ENCODE measurements around the gene RINL.
"Not testable (repeated sequence)": the region's sequence is repeated elsewhere in the genome, so short reads cannot be mapped to it uniquely, and the experiment has no call there.

RINL gene

DNA sequence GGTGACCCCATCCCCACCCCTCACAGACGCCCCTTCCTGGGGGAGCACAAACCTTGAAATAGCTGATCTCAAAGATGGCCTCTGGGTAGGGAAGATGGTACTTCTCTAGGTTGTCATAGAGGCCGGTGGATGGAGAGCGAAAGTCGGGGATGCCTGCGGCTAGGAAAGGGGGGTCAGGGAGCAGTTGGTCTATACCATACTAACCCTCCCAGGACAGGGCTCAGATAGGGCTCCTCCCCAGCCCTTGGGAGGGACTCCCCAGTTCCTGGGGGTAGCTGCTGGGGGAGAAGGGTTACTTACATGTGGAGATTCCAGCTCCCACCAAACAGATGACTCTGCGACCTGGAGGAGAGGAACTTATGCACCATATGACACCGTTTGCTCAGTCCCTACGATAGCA, 11.7 kb upstream of the RINL start:
- H3K27ac ChIP-seq (ENCODE audit: low read depth, low read length): no peak overlapping the region
- H3K4me1 ChIP-seq (ENCODE audit: control insufficient read depth, insufficient read depth, low read length): no peaks in the 10 kb centered on the region
- no peak overlapping the region for H3K9ac ChIP-seq (ENCODE audit: low read depth, low read length)
- no peaks in the 10 kb centered on the region for H3K9me3 ChIP-seq (ENCODE audit: control insufficient read depth, insufficient read depth, low read length)
- no peak overlapping the region for H3K4me3 ChIP-seq (ENCODE audit: low read depth, low read length)
- no peaks in the 10 kb centered on the region for H3K36me3 ChIP-seq (ENCODE audit: control insufficient read depth, insufficient read depth, low read length)
- no peaks in the 10 kb centered on the region for H3K27me3 ChIP-seq (ENCODE audit: control insufficient read depth, insufficient read depth, low read length)

DNA sequence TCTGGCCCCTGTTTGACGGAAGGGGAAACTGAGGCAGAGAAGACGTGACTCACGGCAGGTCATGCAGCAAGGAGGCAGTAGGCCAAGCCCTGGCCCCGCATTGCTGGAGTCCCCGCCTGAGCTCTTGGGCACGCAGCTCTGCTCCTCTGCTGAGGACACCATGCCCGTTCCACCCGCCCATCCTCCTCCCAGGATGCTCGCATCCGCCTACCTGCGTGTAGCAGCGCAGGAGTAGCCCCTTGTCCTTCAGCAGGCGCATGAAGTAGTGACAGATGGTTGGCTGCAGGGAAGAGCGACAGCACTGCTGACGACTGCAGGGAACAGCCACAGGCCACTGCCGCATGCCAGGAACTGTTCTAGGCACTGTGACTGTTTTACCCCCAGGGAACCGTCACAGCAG, 10.8 kb upstream of the RINL start:
- Histone ChIP-seq H3K4me1 (ENCODE audit: control insufficient read depth, insufficient read depth, low read length) (no peaks in the 10 kb centered on the region), H3K27ac (ENCODE audit: low read depth, low read length) (no peak overlapping the region), H3K4me3 (ENCODE audit: low read depth, low read length) (no peak overlapping the region), H3K9ac (ENCODE audit: low read depth, low read length) (no peak overlapping the region), H3K27me3 (ENCODE audit: control insufficient read depth, insufficient read depth, low read length) (no peaks in the 10 kb centered on the region), H3K9me3 (ENCODE audit: control insufficient read depth, insufficient read depth, low read length) (no peaks in the 10 kb centered on the region), H3K36me3 (ENCODE audit: control insufficient read depth, insufficient read depth, low read length) (no peaks in the 10 kb centered on the region)

DNA sequence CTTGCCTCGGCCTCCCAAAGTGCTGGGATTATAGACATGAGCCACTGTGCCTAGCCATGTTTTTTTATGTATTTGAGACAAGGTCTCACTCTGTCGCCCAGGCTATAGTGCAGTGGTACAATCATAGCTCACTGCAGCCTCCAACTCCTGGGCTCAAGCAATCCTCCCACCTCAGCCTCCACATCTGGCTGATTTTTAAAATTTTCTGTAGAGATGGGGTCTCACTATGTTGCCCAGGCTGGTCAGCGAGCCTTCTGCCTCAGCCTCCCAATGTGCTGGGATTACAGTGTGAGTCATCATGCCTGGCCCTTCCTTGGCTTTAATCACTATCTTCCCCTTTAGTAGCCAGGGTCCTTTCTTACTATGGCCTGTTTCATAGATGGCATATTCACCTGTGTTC, 6.6 kb upstream of the RINL start:
- not testable (repeated sequence) for H3K9ac ChIP-seq (ENCODE audit: low read depth, low read length); H3K27ac ChIP-seq (ENCODE audit: low read depth, low read length); H3K4me1 ChIP-seq (ENCODE audit: control insufficient read depth, insufficient read depth, low read length); H3K9me3 ChIP-seq (ENCODE audit: control insufficient read depth, insufficient read depth, low read length); H3K27me3 ChIP-seq (ENCODE audit: control insufficient read depth, insufficient read depth, low read length); H3K4me3 ChIP-seq (ENCODE audit: low read depth, low read length); H3K36me3 ChIP-seq (ENCODE audit: control insufficient read depth, insufficient read depth, low read length)

DNA sequence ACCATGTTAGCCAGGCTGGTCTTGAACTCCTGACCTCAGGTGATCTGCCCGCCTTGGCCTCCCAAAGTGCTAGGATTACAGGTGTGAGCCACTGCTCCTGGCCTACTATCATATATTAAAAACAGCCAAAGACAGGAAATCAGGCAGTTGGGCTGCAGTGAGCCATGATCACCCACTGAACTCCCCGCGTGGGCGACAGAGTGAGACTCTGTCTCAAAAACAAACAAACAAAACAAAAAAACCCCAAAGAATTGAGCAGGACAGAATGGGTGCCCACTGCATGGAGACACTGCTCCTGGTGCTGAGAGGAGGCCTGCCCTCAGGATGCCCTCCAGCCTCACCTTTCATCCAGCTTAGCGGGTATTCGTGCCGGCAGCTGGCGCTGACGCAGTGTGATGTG, 5.2 kb upstream of the RINL start:
- Histone ChIP-seq H3K9ac (ENCODE audit: low read depth, low read length) (no peak overlapping the region), H3K9me3 (ENCODE audit: control insufficient read depth, insufficient read depth, low read length) (no peaks in the 10 kb centered on the region), H3K27me3 (ENCODE audit: control insufficient read depth, insufficient read depth, low read length) (no peaks in the 10 kb centered on the region), H3K36me3 (ENCODE audit: control insufficient read depth, insufficient read depth, low read length) (no peaks in the 10 kb centered on the region), H3K4me1 (ENCODE audit: control insufficient read depth, insufficient read depth, low read length) (no peaks in the 10 kb centered on the region), H3K27ac (ENCODE audit: low read depth, low read length) (no peak overlapping the region), H3K4me3 (ENCODE audit: low read depth, low read length) (no peak overlapping the region)

- peaks cover 5% of the 10 kb centered on the region; the same call in 1 of the 2 replicates for H3K4me1 ChIP-seq (ENCODE audit: control insufficient read depth, insufficient read depth, low read length)
- H3K36me3 ChIP-seq (ENCODE audit: control insufficient read depth, insufficient read depth, low read length): no peaks in the 10 kb centered on the region
- no peaks in the 10 kb centered on the region for H3K27me3 ChIP-seq (ENCODE audit: control insufficient read depth, insufficient read depth, low read length)
- no peak overlapping the region for H3K4me3 ChIP-seq (ENCODE audit: low read depth, low read length)
- H3K9me3 ChIP-seq (ENCODE audit: control insufficient read depth, insufficient read depth, low read length): no peaks in the 10 kb centered on the region
- H3K9ac ChIP-seq (ENCODE audit: low read depth, low read length): no peak overlapping the region
- H3K27ac ChIP-seq (ENCODE audit: low read depth, low read length): no peak overlapping the region
Observed at GRCh38 chr19:38880882-38881609, 3.0 kb upstream of the RINL start.

DNA sequence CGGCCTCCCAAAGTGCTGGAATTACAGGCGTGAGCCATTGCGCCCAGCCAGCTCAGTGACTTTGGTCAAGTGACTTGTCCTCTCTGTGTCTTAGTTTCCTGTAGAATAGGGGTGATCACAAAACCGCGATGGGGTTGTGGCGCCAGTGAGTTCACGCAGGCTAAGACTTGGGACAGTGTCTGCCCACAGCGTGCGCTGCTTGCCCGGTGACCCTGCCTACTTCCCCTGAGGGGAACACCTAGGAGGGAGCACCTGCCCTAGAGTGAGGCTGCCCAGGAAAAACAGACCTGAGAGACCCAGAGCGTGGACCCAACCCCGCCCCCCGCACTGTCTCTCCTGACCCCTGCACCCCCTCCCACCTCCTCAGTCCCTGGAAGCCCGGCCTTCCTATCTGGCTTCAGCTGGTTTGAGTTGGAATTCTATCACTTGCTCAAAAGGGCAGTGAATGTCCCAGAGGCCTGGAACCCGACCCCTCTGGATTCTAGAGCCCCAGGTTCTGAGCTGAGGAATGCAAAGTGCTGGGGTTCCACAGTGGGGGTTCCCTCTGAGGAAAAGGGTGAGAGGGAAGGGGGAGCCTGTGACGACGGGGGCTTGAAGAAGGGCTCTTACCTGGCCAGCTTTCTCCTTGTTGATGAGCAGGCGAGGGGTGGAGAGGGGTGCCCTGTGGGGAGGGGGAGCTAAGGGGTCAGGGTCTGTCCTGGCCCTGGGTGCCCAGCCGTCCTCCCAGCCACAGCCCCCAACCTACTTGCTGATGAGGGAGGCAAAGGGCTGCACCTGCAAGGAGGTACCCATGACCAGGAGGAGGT, 2.2 kb upstream of the RINL start:
- peaks cover 5% of the 10 kb centered on the region; the same call in 1 of the 2 replicates for H3K4me1 ChIP-seq (ENCODE audit: control insufficient read depth, insufficient read depth, low read length)
- no peaks in the 10 kb centered on the region for H3K9me3 ChIP-seq (ENCODE audit: control insufficient read depth, insufficient read depth, low read length)
- H3K9ac ChIP-seq (ENCODE audit: low read depth, low read length): no peak overlapping the region

DNA sequence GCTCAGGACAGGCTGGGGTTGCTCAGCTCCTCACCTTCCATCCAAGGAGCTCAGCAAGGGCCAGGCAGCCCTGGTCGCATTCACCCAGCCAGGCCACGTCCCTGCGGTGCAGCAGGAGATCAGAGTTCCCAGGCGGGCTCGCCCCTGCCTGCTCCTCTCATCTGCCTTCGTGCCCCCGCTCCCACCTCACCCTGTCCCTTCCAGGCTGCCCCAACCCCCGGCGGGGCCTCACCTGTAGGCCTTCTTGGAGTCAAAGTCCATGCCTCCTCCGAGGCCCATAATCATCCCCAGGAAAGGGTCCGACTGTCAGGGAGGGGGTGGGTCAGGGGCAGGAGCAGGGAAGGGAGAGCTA, 1.3 kb upstream of the RINL start:
- no peaks in the 10 kb centered on the region for H3K27me3 ChIP-seq (ENCODE audit: control insufficient read depth, insufficient read depth, low read length)
- H3K9ac ChIP-seq (ENCODE audit: low read depth, low read length): no peak overlapping the region
- peaks cover 5% of the 10 kb centered on the region; the same call in 1 of the 2 replicates for H3K4me1 ChIP-seq (ENCODE audit: control insufficient read depth, insufficient read depth, low read length)
- H3K36me3 ChIP-seq (ENCODE audit: control insufficient read depth, insufficient read depth, low read length): no peaks in the 10 kb centered on the region
- no peak overlapping the region for H3K27ac ChIP-seq (ENCODE audit: low read depth, low read length)
- no peak overlapping the region for H3K4me3 ChIP-seq (ENCODE audit: low read depth, low read length)
- no peaks in the 10 kb centered on the region for H3K9me3 ChIP-seq (ENCODE audit: control insufficient read depth, insufficient read depth, low read length)

More for the DNA sequence above, 2.2 kb upstream of the RINL start:
- Histone ChIP-seq H3K4me3 (ENCODE audit: low read depth, low read length) (no peak overlapping the region), H3K36me3 (ENCODE audit: control insufficient read depth, insufficient read depth, low read length) (no peaks in the 10 kb centered on the region), H3K27me3 (ENCODE audit: control insufficient read depth, insufficient read depth, low read length) (no peaks in the 10 kb centered on the region), H3K27ac (ENCODE audit: low read depth, low read length) (no peak overlapping the region)

DNA sequence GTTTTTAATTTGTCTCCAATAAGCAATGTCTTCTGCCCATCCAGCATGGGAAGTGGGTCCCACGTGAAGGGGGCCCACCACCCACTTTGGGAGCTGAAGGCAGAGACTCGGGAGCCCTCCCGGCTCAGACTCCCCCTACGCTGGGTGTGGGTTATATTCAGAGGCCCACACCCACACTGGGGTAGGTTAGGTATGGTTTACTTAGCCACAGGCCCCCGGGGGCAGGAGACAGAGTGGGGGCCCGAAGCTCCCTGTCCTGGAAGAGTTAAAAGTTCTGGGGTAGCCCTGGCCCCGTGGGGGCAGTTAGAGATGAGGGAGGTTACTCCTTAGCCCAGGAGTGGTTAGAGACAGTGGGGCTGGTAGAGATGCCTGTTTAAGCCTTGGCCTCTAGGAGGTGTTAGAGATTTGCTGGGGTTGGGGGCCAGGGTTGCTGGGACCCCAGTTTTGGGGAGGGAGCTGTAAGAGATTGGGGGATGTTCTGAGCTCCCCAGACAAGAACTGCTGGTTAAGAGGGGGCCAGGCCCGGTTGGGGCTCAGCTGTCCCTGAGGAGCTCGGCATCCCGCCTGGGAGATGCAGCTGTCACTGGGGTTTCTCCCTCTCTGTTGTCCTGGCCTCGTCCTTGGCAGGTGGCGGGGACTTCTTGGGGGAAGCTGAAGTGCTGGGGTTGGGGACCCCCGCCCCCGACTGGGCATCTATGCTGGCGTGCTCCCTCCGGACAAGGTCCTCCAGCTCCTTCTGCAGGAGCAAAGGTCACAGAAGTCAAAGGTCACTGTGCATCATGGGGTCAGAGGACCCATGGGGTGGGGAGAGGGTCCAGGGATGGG, 712 bp upstream of the RINL start:
- Histone ChIP-seq H3K4me1 (ENCODE audit: control insufficient read depth, insufficient read depth, low read length) (peaks cover 5% of the 10 kb centered on the region; the same call in 1 of the 2 replicates), H3K4me3 (ENCODE audit: low read depth, low read length) (no peak overlapping the region), H3K27ac (ENCODE audit: low read depth, low read length) (no peak overlapping the region), H3K27me3 (ENCODE audit: control insufficient read depth, insufficient read depth, low read length) (no peaks in the 10 kb centered on the region), H3K36me3 (ENCODE audit: control insufficient read depth, insufficient read depth, low read length) (no peaks in the 10 kb centered on the region), H3K9me3 (ENCODE audit: control insufficient read depth, insufficient read depth, low read length) (no peaks in the 10 kb centered on the region), H3K9ac (ENCODE audit: low read depth, low read length) (no peak overlapping the region)

- no peaks in the 10 kb centered on the region for H3K36me3 ChIP-seq (ENCODE audit: control insufficient read depth, insufficient read depth, low read length)
- H3K4me1 ChIP-seq (ENCODE audit: control insufficient read depth, insufficient read depth, low read length): peaks cover 5% of the 10 kb centered on the region; the same call in 1 of the 2 replicates
- no peak overlapping the region for H3K4me3 ChIP-seq (ENCODE audit: low read depth, low read length)
- H3K9ac ChIP-seq (ENCODE audit: low read depth, low read length): no peak overlapping the region
- no peak overlapping the region for H3K27ac ChIP-seq (ENCODE audit: low read depth, low read length)
- H3K27me3 ChIP-seq (ENCODE audit: control insufficient read depth, insufficient read depth, low read length): no peaks in the 10 kb centered on the region
- H3K9me3 ChIP-seq (ENCODE audit: control insufficient read depth, insufficient read depth, low read length): no peaks in the 10 kb centered on the region
Observed at GRCh38 chr19:38875656-38876395, 2.2 kb downstream of the RINL start.

GRCh38 chr19:38873400-38873799, 4.7 kb downstream of the RINL start:
- H3K27ac ChIP-seq (ENCODE audit: low read depth, low read length); H3K4me3 ChIP-seq (ENCODE audit: low read depth, low read length); H3K9me3 ChIP-seq (ENCODE audit: control insufficient read depth, insufficient read depth, low read length); H3K36me3 ChIP-seq (ENCODE audit: control insufficient read depth, insufficient read depth, low read length); H3K9ac ChIP-seq (ENCODE audit: low read depth, low read length); H3K27me3 ChIP-seq (ENCODE audit: control insufficient read depth, insufficient read depth, low read length): not testable (repeated sequence)
- H3K4me1 ChIP-seq (ENCODE audit: control insufficient read depth, insufficient read depth, low read length): peaks cover 13% of the 10 kb centered on the region
